GM19463 (cell line): Measurements from ENCODE around the gene SPIRE1.
"Not testable (repeated sequence)": the region's sequence is repeated elsewhere in the genome, so short reads cannot be mapped to it uniquely, and the experiment has no call there.

Experiments
- ATAC-seq: cut with Tn5 transposase; IDR thresholded peaks from one replicate; pipeline ENCODE4 v1.9.1; 2021; ENCODE audit warnings: mild to moderate bottlenecking, moderate library complexity; ENCODE audit not compliant: unreplicated experiment

The SPIRE1 gene

DNA sequence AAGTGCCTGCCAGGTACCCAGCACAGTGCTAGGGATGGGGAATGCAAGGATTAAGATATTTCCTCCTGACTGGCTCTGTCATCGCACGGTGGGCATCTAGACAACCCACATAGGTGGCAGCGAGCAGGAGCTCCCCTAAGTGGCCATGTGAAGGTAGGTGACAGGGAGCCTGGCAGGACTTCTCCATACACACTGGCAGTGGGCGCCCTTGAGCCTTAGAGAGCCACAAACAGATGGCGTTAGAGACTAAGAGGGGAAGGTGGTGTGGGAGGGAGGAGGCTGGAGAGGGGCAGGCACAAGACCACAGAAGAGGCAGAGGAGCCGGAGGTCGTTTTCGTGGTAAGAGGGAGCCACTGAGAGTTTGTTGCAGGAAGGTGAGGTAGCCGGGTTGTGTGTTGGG, 235.0 kb downstream of the SPIRE1 start:
- ATAC-seq = no peak

DNA sequence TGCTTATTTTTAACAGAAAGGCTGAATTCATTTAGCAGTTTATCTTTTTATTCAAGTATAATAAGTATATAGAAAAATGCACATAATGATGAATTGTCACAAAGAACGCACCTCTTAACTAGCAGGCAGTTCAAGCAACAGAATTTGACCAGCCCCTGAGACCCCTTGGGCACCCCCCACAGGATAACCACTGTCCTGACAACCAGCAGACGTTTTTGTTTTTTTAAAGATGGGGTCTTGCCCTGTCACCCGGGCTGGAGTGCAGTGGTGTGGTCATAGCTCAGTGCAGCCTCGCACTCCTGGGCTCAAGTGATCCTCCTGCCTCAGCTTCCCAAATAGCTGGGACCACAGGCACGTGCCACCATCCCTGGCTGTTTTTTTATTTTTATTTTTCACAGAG, 236.2 kb downstream of the SPIRE1 start:
- no peak for ATAC-seq

DNA sequence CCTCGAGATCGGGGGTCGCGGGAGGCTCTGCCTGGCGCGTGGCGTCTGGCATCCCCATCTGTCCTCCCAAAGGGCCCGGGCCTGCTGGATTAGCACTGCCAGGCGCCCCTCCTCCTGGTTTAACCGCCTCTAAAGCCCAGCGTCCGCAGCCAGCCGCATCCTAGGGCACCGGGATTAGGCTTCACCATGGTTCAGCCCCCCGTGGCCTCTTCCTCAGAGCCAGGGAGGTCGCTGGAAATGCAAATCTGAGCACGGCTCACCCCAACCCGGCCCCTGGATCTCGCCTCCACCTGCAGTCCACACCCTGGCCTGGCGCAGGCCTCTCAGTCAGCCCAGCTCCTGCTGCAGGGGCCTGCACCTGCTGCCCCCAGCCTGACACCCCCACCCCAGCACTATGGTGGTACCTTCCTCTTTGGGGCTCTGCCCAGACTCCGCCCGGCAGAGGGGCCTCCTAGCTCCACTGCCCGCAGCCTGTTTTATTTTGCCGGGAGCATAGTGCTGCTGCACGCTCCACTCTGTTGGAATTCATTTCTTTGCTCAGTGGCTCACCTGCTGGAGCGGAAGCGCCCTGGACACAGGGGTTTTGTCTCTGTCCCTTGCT, 237.0 kb downstream of the SPIRE1 start:
- no peak for ATAC-seq

DNA sequence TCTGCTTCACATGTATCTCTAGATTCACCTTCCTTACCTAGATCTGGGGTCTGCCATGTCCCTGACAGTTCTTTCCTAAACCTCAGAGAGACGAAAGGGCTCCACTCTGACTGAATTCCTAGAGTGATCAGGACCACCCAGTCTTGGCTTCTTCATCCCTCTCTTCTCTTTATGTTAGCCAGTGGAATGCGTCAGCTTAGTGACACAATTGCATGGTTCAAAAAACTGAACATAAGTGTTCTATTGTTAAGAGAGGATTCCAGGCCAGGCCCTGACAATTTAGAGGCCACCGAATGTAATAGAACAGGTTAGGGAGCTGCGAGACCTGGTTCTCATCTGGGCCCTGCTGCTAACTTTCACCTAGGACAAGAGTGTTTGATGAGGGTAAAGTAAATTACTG, 240.2 kb downstream of the SPIRE1 start:
- ATAC-seq = no peak

- no peak for ATAC-seq
Observed at GRCh38 chr18:12416098-12416729, 241.7 kb downstream of the SPIRE1 start.

DNA sequence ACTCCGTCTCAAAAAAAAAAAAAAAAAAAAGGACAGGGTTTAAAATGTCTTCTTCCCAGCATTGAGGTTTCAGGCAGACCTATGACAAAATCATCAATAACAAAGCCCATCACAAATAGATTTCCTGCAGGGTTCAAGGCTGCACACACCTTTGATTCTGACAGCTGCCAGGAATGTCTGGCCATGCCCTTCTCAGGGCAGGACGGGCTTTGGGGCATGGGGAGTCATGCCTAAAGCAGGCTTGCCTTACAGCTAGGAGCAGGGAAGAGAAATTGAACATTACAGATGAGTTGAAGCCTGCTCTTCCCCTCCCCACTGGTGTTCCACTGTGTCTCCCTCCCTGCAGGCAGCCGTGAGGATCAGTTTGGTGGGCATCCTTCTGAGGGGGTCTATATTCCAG, 246.5 kb downstream of the SPIRE1 start:
- ATAC-seq = no peak

- not testable (repeated sequence) for ATAC-seq
Observed at GRCh38 chr18:12410747-12411146, 247.2 kb downstream of the SPIRE1 start.

DNA sequence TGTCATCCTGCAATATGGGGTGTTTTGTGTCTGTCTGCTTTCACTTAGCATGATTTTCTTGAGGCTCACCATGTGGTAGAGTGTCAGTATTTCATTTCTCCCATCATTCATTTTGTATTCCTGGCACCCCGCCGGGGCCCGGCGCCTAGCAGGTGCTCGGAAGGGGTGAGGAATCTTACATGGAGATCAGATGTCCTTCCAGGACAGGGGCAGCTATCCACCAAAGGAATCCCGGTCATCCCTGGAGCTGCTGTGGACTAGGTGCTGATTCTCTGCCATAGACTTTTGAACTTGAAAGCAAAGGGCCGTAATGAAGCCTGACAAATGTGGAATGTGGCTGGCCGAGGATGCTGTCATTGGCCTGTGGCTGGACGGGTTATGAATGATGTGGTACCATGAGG, 247.8 kb downstream of the SPIRE1 start:
- no peak for ATAC-seq

DNA sequence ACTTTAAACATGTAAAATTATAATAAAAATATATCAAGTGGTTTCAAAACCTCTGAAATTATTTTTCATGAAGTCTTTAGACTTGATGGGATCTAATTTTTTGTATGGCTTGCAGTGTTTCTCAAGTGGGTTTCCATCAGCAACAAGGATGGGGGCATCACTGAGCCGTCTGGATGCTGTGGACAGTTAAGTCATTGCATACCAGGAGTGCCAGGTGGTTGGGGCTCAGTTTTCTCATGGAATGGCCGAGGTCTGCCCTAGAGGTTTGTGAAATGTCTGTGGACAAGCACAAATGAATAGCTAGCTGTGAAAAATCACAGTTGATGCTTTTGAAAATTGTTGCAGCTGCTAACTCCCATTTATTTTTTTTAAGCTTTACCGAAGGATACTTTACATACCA, 248.4 kb downstream of the SPIRE1 start:
- ATAC-seq = no peak

DNA sequence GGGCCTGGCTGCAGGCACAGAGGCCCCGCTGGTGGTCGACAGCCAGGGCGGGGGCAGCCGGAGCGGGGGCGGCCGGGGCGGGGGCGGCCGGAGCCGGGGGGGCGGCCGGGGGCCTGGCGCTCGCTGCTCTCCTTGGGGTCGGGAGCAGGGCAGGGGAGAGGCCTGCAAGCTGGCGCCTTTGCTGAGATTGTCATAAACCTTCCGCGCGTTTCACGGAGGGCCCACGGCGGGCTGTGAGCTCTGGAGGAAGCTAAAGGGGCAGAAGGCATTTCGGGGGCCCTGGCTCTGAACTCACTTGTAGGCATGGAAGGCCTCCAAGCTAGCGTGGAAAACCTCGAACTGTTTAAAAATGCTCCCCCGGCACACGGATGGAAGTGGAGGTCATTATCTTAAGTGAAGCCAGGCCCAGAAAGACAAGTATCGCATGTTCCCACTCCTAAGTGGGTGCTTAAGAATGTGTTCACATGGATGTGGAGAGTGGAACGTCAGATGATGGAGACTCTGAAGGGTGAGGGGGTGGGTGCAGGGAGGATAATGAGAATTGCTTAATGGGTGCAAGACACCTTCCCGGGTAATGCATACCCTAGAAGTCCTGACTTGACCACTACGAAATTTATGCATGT, 249.5 kb downstream of the SPIRE1 start:
- ATAC-seq = no peak

GRCh38 chr18:12406371-12407111, 251.4 kb downstream of the SPIRE1 start:
- no peak for ATAC-seq

- no peak for ATAC-seq
Observed at GRCh38 chr18:12405066-12405465, 252.8 kb downstream of the SPIRE1 start.

DNA sequence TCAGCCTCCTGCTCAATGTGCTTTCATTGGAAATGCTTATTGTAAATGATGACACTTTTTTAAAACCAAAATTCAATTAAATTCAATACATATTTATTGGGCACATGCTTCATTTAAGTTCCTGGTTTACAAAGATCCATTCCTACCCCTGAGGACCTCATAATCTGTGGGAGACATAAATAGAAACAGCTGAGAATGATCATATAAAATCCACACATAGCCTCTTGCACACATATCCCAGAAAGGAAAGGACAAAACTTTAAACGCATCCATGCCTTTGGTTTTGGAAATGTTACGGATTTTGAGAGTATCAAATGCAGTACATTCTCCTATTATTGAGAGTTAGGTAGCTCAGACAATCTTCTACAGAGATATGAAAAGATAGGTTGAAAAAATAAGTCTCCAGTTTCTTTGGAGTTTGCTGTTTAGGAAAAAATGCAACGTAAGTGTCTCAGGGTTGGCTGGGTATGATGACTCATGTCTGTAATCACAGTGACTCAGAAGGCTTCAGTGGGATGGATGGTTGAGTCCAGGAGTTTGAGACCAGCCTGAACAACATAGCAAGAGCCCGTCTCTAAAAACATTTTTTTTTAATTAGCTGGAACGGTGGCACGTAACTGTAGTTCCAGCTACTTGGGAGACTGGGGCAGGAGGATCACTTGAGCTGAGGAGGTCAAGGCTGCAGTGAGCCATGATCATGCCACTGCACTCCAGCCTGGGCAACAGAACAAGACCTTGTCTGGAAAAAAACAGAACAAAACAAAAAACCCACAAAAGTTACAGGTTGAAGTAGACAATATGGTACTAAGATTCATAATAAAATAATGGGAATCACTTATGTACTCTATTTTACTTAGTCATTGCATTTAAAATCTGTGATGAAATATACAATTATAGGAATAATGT, 254.1 kb downstream of the SPIRE1 start:
- ATAC-seq = no peak

DNA sequence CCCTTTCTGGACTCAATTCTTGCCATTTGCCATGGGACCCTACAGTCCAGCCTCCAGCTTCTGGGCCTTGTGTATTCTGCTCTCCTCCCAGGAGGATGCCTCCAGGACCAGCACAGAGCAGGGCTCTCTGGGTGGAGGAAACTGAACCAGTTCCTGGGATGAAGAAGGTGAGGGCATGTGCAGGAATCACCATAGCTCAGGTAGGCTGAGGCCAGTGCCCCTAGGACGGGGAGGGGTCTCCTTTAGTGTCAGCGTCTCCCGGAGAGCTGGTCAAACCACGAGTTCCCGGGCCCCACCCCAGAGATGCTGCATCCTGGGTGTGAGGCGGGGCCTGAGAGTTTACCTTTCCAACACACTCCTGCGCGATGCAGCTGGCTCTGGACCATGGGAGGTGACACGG, 256.0 kb downstream of the SPIRE1 start:
- no peak for ATAC-seq

DNA sequence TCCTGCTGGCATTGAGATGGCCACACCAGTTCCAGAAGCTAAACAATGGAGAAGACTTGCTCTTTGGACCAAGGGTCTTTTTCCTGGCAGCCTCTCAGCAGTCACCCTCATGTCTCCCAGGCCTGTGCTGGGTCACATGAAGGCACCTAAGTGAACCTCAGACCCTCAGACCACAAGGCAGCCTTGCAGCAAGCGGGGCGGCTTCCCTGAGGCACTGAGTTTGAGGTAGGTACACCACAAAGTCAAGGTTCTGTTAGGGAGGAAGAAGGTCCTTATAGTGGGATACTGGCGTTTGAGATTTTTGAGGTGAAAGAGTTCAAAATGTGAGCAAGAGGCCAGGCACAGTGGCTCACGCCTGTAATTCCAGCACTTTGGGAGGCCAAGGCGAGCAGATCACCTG, 258.7 kb downstream of the SPIRE1 start:
- no peak for ATAC-seq

DNA sequence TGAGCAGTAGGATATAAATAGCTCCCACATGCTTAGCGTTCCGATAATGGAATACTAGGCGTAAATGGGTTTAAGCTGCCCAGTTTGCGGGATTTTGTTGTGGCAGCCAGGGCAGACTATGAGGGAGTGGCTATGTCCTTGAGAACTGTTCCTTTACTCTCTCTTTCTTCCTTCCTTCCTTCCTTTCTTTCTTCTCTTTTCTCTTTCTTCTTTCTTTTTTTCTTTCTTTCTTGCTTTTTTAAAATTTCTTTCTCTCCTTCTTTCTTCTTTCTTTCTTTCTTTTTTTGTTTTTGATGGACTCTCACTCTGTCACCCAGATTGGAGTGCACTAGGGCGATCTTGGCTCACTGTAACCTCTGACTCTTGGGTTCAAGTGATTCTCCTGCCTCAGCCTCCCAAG, 259.3 kb downstream of the SPIRE1 start:
- ATAC-seq = no peak

- ATAC-seq = no peak
Observed at GRCh38 chr18:12397793-12398192, 260.1 kb downstream of the SPIRE1 start.

GRCh38 chr18:12397254-12397653, 260.7 kb downstream of the SPIRE1 start:
- ATAC-seq = no peak
